H9 (cell line): ENCODE measurements around the gene CTXN3. TPM values are rescaled to one million over a fixed set of nuclear protein-coding genes. Genes with fewer than 3 reads are reported as not detected.

Source experiments
- DNase-seq: peaks from one replicate; pipeline ENCODE4 v3.0.0-alpha.2; 2017
- H2AFZ ChIP-seq: one replicate; pipeline ENCODE4 v1.6.1; 2013; ENCODE audit warnings: mild to moderate bottlenecking, low read length, control low read depth, moderate library complexity
- H2AK5ac ChIP-seq: 2 replicates; pipeline ENCODE4 v1.6.1; 2013; ENCODE audit warnings: low read length, control low read depth, mixed read lengths; ENCODE audit not compliant: insufficient read length
- H2BK120ac ChIP-seq: one replicate; pipeline ENCODE4 v1.6.1; 2013; ENCODE audit warnings: low read depth, mild to moderate bottlenecking, low read length, control low read depth, inconsistent platforms; ENCODE audit not compliant: poor library complexity, severe bottlenecking
- H2BK12ac ChIP-seq: 2 replicates; pipeline ENCODE4 v1.6.1; 2013; ENCODE audit warnings: low read length, control low read depth, mixed read lengths, low read depth; ENCODE audit not compliant: insufficient read length
- H2BK15ac ChIP-seq: 2 replicates; pipeline ENCODE4 v1.6.1; 2013; ENCODE audit warnings: low read depth, low read length, control low read depth
- H2BK20ac ChIP-seq: one replicate; pipeline ENCODE4 v1.6.1; 2013; ENCODE audit warnings: low read depth, mild to moderate bottlenecking, low read length, control low read depth, inconsistent platforms; ENCODE audit not compliant: poor library complexity, severe bottlenecking
- H2BK5ac ChIP-seq: 2 replicates; pipeline ENCODE4 v1.6.1; 2013; ENCODE audit warnings: low read length, control low read depth, mixed read lengths; ENCODE audit not compliant: insufficient read length
- H3K14ac ChIP-seq: 2 replicates; pipeline ENCODE4 v1.6.1; 2013; ENCODE audit warnings: low read length, control low read depth; ENCODE audit not compliant: insufficient read depth
- H3K18ac ChIP-seq: 2 replicates; pipeline ENCODE4 v1.6.1; 2013; ENCODE audit warnings: low read depth, mild to moderate bottlenecking, mixed read lengths, low read length, control low read depth; ENCODE audit not compliant: insufficient read length
- H3K23ac ChIP-seq: 2 replicates; pipeline ENCODE4 v1.6.1; 2013; ENCODE audit warnings: low read length, control low read depth, mixed read lengths, low read depth; ENCODE audit not compliant: insufficient read length
- H3K23me2 ChIP-seq: 2 replicates; pipeline ENCODE4 v1.6.1; 2013; ENCODE audit warnings: low read depth, mild to moderate bottlenecking, mixed read lengths, low read length, control low read depth; ENCODE audit not compliant: insufficient read length, poor library complexity, severe bottlenecking
- H3K27ac ChIP-seq: 2 replicates; pipeline ENCODE4 v1.5.1; 2013; ENCODE audit warnings: low read length, control low read depth, mixed read lengths, low read depth; ENCODE audit not compliant: insufficient read length
- H3K27me3 ChIP-seq: 2 replicates; pipeline ENCODE4 v1.6.1; 2013; ENCODE audit warnings: low read length, control low read depth, inconsistent platforms; ENCODE audit not compliant: insufficient read depth
- H3K4ac ChIP-seq: 2 replicates; pipeline ENCODE4 v1.6.1; 2013; ENCODE audit warnings: low read depth, mild to moderate bottlenecking, control low read depth, inconsistent platforms, low read length, moderate library complexity
- H3K4me1 ChIP-seq: 2 replicates; pipeline ENCODE4 v1.6.1; 2013; ENCODE audit warnings: low read length, control low read depth, inconsistent platforms; ENCODE audit not compliant: insufficient read depth
- H3K4me2 ChIP-seq: 2 replicates; pipeline ENCODE4 v1.6.1; 2013; ENCODE audit warnings: low read length, control low read depth, mixed read lengths; ENCODE audit not compliant: insufficient read length, insufficient read depth
- H3K56ac ChIP-seq: 2 replicates; pipeline ENCODE4 v1.6.1; 2013; ENCODE audit warnings: low read depth, mild to moderate bottlenecking, mixed read lengths, low read length, control low read depth; ENCODE audit not compliant: insufficient read length
- H3K79me1 ChIP-seq: 2 replicates; pipeline ENCODE4 v1.6.1; 2013; ENCODE audit warnings: low read depth, mild to moderate bottlenecking, moderate library complexity, low read length, control low read depth, inconsistent platforms; ENCODE audit not compliant: insufficient read depth, poor library complexity, severe bottlenecking
- H3K79me2 ChIP-seq: 2 replicates; pipeline ENCODE4 v1.6.1; 2013; ENCODE audit warnings: low read length, control low read depth, inconsistent platforms; ENCODE audit not compliant: insufficient read depth
- H3K9ac ChIP-seq: 2 replicates; pipeline ENCODE4 v1.6.1; 2013; ENCODE audit warnings: low read length, control low read depth, mixed read lengths; ENCODE audit not compliant: insufficient read length; ENCODE audit errors: extremely low read depth
- H3K9me3 ChIP-seq: one replicate; pipeline ENCODE4 v1.6.1; 2013; ENCODE audit warnings: low read depth, low read length, inconsistent platforms; ENCODE audit not compliant: control insufficient read depth
- H3T11ph ChIP-seq: one replicate; pipeline ENCODE4 v1.6.1; 2013; ENCODE audit warnings: mild to moderate bottlenecking, low read length, control low read depth, inconsistent platforms
- H4K20me1 ChIP-seq: one replicate; pipeline ENCODE4 v1.6.1; 2013; ENCODE audit not compliant: control insufficient read depth, insufficient read length, insufficient read depth
- H4K5ac ChIP-seq: 2 replicates; pipeline ENCODE4 v1.6.1; 2013; ENCODE audit warnings: low read depth, mild to moderate bottlenecking, mixed read lengths, low read length, control low read depth; ENCODE audit not compliant: insufficient read length
- H4K8ac ChIP-seq: replicated peaks from 2 replicates; pipeline ENCODE4 v1.6.1; 2013; ENCODE audit warnings: low read length, control low read depth, mixed read lengths, low read depth; ENCODE audit not compliant: insufficient read length
- H4K91ac ChIP-seq: 2 replicates; pipeline ENCODE4 v1.6.1; 2013; ENCODE audit warnings: low read depth, mild to moderate bottlenecking, moderate library complexity, mixed read lengths, low read length, control low read depth; ENCODE audit not compliant: insufficient read length
- H3K27ac Mint-ChIP-seq, 3 experiments: 2 replicates in 2 of 3; 3 replicates in 1 of 3; pipeline ENCODE4 v1.8.0; 2020 to 2021; ENCODE audit warnings: mixed read lengths in 3 of 3, mild to moderate bottlenecking in 1 of 3, moderate library complexity in 1 of 3
- H3K27me3 Mint-ChIP-seq: 2 replicates; pipeline ENCODE4 v1.8.0; 2021; ENCODE audit warnings: low read depth, mild to moderate bottlenecking, moderate library complexity, mixed read lengths
- H3K36me3 Mint-ChIP-seq, 3 experiments: 2 replicates in 2 of 3; 3 replicates in 1 of 3; pipeline ENCODE4 v1.8.0; 2020 to 2021; ENCODE audit warnings: low read depth in 3 of 3, mixed read lengths in 3 of 3; ENCODE audit not compliant: insufficient read depth in 1 of 3
- H3K4me1 Mint-ChIP-seq, 2 experiments: 2 replicates each; pipeline ENCODE4 v1.8.0; 2020; ENCODE audit warnings: mixed read lengths in 2 of 2
- H3K4me3 Mint-ChIP-seq, 2 experiments: 2 replicates in 1 of 2; 3 replicates in 1 of 2; pipeline ENCODE4 v1.8.0; 2020 to 2021; ENCODE audit warnings: mild to moderate bottlenecking in 2 of 2, mixed read lengths in 2 of 2, moderate library complexity in 1 of 2
- H3K9me3 Mint-ChIP-seq, 2 experiments: 2 replicates in 1 of 2; 3 replicates in 1 of 2; pipeline ENCODE4 v1.8.0; 2020; ENCODE audit warnings: mild to moderate bottlenecking in 2 of 2, mixed read lengths in 2 of 2, moderate library complexity in 1 of 2
- CTCF ChIP-seq: fragments of 200-600 bp; sonication (generic); conservative IDR thresholded peaks from 3 replicates; pipeline ENCODE4 v1.8.0; 2021; ENCODE audit warnings: antibody characterized with exemption, mild to moderate bottlenecking
- total RNA-seq: library from RNA; stranded (reverse); gene quantifications from 2 replicates; pipeline ENCODE4 v1.2.1, GENCODE V29; 2021

The CTXN3 gene
- total RNA-seq, 1 experiment from 2014 or later, result not detected

- Histone ChIP-seq H2BK12ac (no peak overlapping the region), H3K18ac (no peak overlapping the region), H3K79me2 (no peaks in the 10 kb centered on the region), H2BK120ac (no peak overlapping the region), H4K91ac (no peak overlapping the region), H4K5ac (no peak overlapping the region), H3K4me2 (no peak overlapping the region), H3K9ac (no peak overlapping the region), H3K23ac (no peak overlapping the region), H3K56ac (no peak overlapping the region), H3K23me2 (no peaks in the 10 kb centered on the region), H3K4ac (no peak overlapping the region), H2AFZ (no peak overlapping the region), H2BK5ac (no peak overlapping the region), H4K20me1 (no peaks in the 10 kb centered on the region), H4K8ac (no peak overlapping the region), H3K27me3 (no peaks in the 10 kb centered on the region), H2BK15ac (no peak overlapping the region), H3K4me1 (no peaks in the 10 kb centered on the region), H3K9me3 (no peaks in the 10 kb centered on the region), H3K27ac (no peak overlapping the region), H2AK5ac (no peak overlapping the region), H2BK20ac (no peak overlapping the region), H3K14ac (no peak overlapping the region), H3T11ph (no peak overlapping the region), H3K79me1 (no peaks in the 10 kb centered on the region)
- no peaks in the 10 kb centered on the region for H3K36me3 Mint-ChIP-seq
- H3K27me3 Mint-ChIP-seq, result no peaks in the 10 kb centered on the region
- no peaks in the 10 kb centered on the region for H3K9me3 Mint-ChIP-seq
- no peak overlapping the region for H3K4me3 Mint-ChIP-seq
- peaks cover 0 to 2% of the 10 kb centered on the region in 2 experiments; a peak in 2 of 4 replicates for H3K4me1 Mint-ChIP-seq
- H3K27ac Mint-ChIP-seq, result no peak overlapping the region
- DNase-seq, result no peak
- TF ChIP-seq CTCF, result no peak
Measured at GRCh38 chr5:127695346-127695745, 46.5 kb downstream of the CTXN3 start.
